ENCODE measurements around the gene TRIP10. TPM values are rescaled to one million over a fixed set of nuclear protein-coding genes. Genes with fewer than 3 reads are reported as not detected.

The TRIP10 gene
- total RNA-seq, 1 experiment from 2014 or later: 65.7 TPM

DNA sequence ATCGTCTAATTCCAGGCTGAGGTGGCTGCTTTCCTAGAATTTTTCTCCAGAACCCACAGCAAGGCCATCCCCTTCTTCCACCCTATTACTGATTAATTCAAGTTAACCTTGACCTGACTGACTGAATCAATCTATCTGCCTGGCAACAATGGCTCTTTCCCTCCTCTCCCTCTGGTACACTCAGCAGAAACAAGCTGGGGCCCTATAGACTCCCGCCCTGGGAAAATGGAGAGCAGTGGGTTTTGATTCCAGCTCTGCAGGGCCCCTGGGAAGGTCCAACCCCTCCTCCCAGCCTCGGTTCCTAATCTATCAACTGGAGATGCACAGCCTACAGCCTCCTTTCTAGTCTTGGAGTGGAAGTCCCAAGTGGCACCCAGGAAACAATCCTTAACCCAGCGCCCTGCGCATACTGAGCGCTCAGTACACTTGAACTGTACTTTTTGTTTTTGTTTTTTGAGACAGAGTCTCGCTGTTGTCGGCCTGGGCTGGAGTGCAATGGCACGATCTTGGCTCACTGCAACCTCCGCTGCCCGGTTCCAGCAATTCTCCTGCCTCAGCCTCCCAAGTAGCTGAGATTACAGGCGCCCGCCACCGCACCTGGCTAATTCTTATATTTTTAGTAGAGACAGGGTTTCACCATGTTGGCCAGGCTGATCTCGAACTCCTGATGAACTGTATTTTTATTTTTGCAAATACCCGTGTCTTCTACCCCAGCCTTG, 13.8 kb upstream of the TRIP10 start:
- DNase-seq (ENCODE audit: low spot score): no peak

DNA sequence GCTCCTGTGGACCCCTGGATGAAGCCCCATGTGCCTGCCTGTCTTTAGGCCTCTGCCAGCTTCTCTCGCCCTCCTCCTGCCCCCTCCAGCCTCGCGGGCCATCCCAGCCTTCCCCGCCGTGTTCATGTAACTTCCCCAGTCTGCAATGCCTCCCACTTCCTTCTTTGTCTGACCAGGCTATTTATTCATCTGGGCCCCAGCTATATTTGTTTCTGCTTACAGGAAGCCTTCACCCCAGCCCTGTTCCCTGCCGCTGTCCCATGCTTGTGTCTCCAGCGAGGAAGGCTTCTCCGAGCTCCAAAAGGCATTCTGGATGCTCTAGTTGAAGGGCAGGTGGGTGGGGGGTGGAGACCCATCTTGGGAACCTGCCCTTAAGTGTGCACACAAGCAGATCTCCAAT, 11.1 kb upstream of the TRIP10 start:
- no peak for DNase-seq (ENCODE audit: low spot score)

DNA sequence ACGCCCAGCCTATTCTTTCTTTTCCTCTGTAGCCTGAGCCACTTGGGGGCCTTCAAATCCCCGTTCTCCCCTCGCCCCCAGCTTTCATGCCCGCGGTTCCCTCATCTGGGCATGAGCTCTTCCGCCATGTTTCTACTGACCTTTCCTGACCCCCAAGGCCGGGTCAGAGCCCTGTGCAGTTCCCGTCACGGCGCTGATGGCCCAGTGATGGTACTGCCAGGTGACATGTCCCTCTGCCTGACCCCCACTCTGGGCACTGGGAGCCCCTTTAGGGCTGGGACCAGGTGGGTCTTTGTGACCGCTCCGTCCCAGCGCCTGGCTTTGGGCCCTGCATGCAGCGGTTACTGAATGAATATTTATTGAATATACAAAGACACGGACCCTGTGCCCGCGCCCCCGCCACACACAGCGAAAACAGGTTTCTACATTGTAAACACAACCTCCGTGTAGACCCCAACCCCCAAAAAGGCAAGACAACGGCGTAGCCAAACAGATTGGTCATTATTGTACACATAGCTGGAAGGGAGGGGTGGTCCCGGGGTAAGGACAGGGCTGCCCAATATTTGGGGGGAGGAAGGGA, 9.8 kb upstream of the TRIP10 start:
- no peak for DNase-seq (ENCODE audit: low spot score)

DNA sequence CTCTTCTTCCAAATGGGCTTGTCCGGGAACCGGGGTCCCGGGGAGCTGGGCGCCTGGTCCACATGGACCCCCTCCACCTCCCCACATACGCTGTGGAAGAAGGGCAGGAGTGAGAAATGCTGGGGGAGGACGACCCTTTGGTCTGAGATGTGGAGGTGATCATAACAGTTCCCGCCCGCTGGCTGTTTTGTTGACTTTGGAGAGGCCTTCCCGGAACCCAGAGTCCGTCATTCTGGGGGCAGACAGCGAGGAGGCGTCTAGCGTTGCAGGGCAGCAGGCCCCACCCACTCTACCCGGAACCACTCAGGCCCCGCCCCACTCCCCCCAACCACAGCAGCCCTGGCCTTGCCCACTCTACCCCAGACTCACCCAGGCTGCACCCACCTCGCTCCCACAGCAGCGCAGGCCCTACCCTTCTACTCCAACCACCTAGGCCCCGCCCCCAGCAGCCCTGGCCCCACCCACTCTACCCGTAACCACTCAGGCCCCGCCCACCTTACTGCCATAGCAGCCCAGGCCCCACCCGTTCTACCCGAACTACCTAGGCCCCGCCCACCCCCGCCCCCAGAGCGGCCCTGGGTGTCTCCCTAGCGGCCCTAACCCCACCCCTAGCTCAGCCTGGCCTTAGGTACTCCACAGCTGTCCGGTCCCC, 9.2 kb upstream of the TRIP10 start:
- peak; percentile 71 for DNase-seq (ENCODE audit: low spot score)

DNA sequence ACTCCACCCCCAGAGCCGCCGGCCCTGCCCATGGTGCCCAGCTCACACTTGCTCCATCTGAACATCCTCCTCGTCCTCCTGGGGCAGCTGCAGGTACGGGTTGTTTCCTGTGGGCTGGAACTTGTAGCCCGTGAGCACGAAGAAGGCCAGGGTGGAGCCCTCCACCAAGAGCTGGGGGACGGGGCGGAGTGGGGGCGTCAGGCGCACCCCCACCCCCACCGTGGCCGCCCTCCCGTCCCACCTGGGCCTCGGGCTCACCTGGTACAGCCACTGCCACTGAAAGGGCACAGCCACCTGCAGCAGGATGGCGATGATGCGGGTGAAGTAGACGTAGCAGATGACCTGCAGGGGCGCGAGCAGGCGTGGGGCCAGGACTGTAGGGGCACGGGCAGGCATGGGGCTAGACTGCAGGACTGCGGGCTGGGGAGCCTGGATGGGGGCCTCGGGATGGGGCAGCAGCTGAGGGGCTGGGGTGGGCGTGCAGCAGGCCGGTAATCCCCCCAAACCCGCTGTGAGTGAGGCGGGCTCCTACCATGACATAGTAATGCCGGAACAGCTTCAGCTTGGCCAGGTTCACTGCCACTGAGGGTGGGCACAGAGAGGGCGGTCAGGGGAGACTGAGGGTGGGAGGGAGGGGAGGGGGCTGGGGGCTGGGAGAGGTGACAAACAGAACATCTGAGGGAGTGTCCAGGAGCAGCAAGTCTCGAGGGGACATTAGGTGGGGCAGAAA, 8.4 kb upstream of the TRIP10 start:
- DNase-seq (ENCODE audit: low spot score): no peak

DNA sequence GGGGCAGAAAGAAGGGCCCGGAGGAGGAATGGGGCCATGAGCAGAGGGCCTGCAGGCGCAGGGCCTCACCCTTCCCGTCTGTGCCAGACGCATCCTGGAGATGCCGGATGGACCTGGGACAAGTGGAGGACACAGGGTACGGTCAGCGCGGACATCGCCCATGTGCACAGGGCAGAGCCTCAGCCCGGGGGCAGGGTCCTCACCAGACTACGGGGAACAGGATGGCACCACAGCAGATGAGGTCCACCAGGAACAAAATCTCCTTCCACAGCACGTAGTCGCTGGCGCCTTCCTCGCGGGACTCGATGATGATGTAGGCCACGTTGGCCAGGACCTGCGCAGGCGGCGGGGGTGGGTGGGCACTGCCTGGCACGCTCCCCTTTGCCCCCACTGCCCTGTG, 7.7 kb upstream of the TRIP10 start:
- DNase-seq (ENCODE audit: low spot score): no peak

DNA sequence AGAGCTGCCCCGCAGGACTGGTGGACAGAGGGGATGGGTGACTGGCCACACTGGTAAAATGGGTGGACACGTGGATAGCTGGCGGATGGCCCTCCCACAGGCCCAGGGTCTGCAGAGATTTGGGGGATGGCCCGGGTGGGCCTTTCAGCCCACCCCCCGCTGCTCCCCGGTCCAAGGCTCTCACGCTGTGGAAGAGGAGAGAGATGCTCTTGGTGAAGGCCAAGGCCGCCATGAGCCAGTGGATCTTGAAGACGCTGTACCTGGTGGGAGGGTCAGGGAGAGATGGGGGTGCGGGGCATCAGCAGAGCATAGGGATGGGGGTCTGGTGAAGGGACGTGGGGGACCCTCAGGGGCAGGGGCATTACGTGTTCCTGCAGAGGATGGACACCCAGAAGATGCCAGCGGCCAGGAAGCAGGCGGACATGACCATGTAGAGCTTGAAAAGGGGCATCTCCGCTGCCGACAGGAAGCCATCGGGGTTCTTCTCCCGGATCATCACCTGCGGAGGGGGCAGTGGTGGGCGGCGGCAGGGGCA, 6.6 kb upstream of the TRIP10 start:
- DNase-seq (ENCODE audit: low spot score): no peak

DNA sequence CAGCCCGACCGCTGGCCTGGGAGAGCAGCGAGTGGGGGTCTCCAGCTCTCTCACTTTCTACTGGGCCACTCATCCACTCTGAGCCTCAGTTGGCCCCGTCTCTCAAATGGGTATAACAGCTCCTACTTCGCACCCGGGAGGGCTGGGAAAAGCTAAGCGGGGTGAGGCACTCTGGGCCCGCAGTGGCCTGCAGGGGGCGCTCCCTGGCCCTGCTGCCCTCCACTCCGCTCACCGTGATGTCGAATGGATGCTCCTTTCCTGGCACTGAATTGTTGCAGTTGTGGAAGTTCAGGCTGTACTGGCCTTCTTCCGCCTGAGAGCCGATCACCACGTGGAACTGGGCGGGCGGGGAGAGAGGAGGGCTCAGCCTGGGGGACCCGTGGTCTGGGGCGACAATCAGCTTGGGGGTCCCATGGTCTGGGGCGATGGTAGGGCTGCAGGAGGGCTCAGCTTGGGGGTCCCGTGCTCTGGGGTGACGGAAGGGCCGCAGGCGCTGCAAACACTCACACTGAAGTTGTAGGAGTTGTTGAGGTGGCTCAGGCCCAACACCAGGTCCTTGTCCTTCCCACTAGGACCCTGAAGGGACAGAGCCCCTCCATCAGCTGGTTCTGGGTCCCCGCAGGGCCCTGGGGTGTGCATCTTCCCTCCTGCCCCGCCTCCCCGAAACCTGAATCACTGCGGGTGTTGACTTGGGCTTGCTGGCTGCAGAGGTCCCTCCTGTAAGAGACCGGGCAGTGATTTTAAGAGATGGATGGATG, 6.0 kb upstream of the TRIP10 start:
- no peak for DNase-seq (ENCODE audit: low spot score)

DNA sequence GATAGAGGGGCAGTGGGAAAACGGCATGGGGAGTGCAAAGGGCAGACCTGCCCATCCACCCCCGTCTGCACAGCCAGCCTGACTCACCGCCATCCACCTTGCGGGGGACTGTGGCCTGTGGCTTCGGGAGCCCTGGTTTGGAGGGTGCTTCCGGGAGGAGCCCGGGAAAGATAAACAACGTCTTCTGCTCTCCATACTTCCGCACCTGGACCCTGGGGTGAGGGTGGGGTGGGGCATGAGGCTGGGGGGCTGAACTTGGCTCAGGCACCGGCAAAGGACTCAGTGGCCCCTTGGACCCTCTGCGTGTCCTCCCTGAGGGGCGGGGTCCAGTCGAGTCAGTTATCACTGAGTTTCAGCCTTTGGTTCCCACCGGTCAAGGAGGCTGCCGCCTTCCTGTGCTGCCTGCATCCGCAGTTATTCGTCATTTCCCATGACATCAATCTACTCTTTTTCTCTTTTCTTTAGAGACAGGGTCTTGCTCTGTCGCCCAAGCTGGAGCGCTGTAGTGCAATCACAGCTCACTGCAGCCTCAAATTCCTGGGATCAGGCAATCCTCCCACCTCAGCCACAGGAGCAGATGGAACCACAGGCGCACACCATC, 5.3 kb upstream of the TRIP10 start:
- DNase-seq (ENCODE audit: low spot score): no peak

DNA sequence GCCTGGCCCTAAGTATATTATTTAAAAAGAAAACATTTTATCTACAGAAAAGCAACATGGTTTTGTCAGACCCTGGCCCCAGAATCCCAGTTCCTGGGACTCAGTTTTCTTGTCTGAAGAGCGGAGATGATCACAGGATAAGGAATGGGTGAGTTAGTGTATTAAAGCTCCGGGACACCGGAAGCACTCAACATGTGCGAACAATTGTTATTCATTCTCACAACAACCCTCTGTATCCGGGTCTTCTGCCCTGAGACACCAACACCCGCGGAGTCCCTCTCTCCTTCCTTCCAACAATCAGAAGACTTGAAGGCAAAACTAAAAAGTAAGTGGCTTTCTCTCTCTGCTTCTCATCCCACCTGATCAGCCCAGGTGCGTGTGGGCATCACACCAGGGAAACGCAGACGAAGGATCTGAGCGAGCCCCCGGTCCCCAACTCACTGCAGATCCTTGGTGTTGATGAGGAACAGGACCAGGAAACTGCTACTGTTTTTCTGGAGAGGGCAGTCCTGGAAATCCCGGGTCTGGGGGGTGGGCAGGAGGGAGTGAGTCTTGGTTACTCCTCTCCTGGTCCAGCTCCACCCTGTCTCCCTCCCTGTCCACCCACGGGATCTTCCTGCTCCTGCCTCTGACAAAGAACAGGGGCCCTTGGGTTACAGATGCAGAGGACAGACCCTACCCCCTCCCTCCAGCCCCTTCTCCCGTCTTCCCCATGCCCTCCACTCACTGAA, 4.1 kb upstream of the TRIP10 start:
- no peak for DNase-seq (ENCODE audit: low spot score)

DNA sequence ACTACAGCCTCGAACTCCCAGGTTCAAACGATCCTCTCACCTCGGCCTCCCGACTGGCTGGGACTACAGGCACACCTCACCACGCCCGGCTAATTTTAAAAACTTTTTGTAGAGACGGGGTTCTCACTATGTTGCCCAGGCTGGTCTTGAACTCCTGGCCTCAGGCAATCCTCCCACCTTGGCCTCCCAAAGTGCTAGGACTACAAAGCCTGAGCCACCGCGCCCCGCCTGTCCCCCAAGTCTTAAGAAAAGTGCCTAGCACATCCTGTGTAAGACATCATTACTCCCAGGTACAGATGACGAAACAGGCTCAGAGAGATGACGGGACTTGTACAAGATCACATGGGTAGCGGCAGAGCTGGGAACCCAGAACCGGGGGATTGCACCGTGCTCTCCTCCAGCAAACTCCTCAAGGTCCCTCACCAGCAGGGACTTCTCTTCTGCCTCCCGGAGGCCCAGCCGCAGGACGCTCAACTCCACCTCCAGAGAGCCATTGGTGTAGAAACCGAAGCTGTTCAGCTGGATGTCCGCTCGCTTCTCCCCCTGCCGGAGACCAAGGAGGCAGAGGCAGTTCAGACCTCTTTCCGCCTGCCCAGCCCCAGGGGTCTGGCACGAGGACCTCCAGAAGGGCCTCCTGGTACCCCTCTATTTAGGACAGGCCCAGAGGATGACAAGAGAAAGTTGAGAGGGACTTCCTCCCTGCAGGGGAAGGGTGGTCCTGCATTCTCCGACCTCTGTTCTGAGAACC, 3.1 kb upstream of the TRIP10 start:
- peak; percentile 69 for DNase-seq (ENCODE audit: low spot score)

DNA sequence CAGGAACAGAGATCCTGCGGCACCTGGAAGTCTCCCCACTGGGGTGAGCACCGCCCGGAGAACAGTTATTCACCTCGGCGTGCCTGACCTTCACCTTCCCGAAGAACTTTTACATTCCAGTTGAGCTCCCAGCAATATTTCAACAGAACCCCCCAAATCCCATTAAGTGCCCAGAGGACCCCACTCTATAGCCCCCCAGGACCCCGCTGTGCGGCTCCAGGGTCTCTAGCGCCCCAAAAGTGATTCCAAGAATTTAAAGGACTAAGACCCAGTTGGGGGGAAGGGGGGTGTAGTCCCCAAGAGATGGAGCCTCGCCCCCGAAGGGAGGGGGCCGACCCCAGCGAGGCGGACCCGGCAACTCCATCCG, 2.6 kb upstream of the TRIP10 start:
- DNase-seq (ENCODE audit: low spot score): no peak

DNA sequence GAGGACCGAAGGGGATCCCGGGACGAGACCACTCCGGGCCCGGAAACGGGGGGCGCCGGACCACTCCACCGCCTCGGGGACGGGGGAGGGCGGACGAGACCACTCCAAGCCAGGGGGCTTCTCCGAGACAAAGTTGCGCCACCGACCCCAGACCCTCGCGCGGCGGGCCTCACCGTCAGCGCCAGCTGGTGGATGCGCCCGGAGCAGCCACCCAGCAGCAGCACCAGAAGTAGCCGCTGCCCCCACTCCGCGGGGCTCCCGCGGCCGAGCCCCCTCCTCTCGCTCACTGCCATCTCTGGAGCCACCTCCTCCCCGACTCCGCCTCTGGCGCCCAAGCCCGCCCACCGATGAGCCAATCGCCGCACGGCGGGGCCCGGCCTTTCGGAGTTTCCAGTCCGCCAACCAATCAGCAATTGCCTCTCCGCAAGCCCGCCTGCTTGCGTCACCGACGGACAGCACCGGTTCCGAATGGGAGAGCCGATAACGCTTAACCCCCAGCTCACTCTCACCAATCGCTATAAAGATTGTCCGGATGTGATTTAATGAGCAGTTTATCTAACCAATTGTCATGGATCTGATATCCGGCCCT, 2.1 kb upstream of the TRIP10 start, which contains the start of gene GPR108:
GPR108 (minus strand) TSS at position 297 of the 589 bp plus-strand sequence; CDS start at position 293, 4 bp downstream.
- DNase-seq (ENCODE audit: low spot score): peak; percentile 95

DNA sequence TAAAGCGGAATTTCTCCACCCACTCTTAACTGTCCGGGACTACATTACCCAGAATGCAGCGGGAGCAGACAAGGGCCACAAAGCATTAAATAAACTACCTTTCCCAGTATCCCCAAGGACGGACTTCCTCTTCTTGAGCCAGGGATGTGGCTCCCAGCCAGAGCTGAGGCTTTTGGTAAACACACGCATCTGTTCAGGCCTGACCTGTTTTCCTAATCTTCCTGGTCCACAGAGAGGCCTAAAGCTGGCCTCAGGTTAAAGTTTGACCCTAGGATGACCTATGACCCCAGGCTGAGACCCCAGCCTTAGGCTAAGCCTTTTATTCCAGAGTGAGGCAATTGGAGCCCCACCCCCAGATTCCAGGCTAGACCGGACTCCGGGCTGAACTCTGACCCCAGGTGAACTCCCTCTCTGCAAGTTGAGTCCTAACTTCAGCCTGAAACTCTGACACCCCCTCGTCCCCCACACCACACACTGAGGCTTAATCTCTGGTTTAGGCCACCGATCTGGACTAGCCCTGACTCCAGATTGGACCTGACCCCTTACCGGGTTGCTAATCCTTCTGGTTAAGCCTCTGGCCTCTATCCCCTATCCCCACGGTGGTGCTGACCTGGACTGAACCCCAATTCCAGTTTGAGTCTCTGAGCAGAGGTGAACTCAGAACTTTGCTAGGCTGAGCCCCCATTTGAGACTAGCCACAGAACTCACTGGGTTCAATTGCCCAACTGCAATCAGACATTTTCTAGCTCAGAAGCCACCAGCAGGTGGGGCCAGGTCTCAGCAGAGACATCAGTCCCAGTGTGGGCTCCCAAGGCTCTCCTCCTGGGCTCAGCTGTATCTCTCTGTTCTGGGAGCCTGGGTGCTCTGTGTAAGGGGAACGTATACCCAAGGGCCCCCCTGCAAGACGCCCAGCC, 1.4 kb upstream of the TRIP10 start:
- DNase-seq (ENCODE audit: low spot score): peak; percentile 82

DNA sequence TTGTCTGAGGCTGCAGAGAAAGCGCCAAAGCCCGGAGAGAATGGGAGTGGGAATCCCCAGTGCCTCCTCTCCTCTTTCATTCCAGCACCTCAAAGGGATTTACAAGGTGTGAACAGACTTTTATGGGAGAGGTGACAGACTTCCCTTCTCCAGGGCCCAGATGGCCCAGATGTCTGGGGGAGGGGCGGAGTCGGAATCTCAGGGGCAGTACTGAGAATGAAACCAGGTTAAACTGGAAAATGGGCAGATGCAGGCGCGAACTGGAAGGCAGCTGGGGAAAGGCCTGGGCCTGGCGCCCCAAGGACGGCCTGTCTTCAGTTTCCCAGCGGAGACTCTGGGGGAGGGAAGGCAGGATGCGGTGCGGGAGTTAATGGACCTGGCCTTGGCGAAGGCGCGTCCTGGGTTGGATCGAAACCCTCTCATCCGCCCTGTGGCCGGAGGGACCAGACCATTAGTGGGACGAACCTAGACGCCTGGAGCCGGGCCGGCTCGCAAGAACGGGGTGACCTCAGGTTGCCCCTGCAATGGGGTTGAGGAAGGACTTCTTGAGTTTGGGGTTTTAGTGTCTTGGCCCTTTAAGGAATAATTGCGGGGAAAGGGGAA, 592 bp upstream of the TRIP10 start:
- no peak for DNase-seq (ENCODE audit: low spot score)

DNA sequence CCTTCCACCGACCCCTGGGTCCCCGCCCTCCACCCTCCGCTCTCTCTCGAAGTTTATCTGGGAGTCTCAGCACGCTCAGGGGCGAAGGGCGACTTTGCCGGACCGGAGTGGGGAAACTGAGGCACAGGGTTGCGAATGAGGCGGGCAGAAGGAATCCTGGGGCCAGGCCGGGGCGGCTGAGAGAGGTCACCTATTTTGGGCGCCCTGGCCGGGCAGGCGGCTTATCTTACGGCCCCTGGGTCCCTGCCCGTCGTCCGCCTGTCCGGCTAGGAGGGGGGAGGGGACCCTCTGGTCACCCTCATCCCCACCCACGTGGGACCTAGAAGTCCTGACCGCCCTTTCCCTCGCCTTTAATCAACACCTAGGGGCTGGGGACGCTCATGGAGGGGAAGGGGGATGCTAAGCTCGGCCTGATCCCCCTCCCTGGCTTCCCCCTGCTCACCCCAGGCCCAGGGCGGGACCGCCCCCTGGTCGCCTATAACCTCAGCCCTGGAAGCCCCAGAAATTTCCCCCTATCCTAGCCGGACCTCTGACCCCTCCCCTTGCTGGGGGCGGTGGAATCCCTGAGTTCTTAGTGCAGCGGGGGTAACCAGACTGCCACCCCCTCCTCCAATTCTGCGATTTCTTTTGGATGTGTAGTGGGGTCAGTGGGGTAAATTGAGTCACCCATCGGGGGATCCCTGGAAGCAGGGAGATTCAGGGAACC, 556 bp downstream of the TRIP10 start:
- peak; percentile 45 for DNase-seq (ENCODE audit: low spot score)
